ENCODE measurements around the gene FAM120B.

GRCh38 chr6:170436209-170436809 lies 129.8 kb downstream of the FAM120B start:
- TF ChIP-seq RAD21 (IDR thresholded peaks at IDR 0.05; ENCODE audit: low read length) (no peak), CTCF (conservative IDR thresholded peaks at IDR 0.05; ENCODE audit: low read depth, low read length) (no peak), SMC3 (IDR thresholded peaks at IDR 0.05; ENCODE audit: low read depth, low read length) (no peak), POLR2A (IDR thresholded peaks at IDR 0.05; ENCODE audit: low read depth, low read length) (no peak), MAFK (IDR thresholded peaks at IDR 0.05; ENCODE audit: low read depth, low read length) (no peak), MAZ (IDR thresholded peaks at IDR 0.05; ENCODE audit: borderline replicate concordance, low read depth, low read length) (no peak), USF2 (IDR thresholded peaks at IDR 0.05; ENCODE audit: low read depth, low read length) (no peak), NFE2L2 (IDR thresholded peaks at IDR 0.05; ENCODE audit: low read depth, low read length) (no peak)
